SK-N-SH (cell line): ENCODE results near the gene ODAM.

ENCODE experiments used
- EP300 ChIP-seq, 2 experiments: IDR thresholded peaks; 2 replicates each; pipeline versions ENCODE4 v1.4.0 to v1.6.1; 2012; ENCODE audit warnings: borderline replicate concordance in 1 of 2, low read depth in 1 of 2, low read length in 1 of 2
- EZH2phosphoT487 ChIP-seq: fragments of 200-600 bp; sonication (generic); IDR thresholded peaks from 2 replicates; pipeline ENCODE4 v1.6.1; 2017; ENCODE audit warnings: low read depth, mixed run types, mild to moderate bottlenecking, antibody characterized with exemption, moderate library complexity, borderline replicate concordance
- GABPA ChIP-seq: IDR thresholded peaks from 2 replicates; pipeline ENCODE4 v1.4.0; 2012; ENCODE audit warnings: low read depth, mild to moderate bottlenecking
- GATA2 ChIP-seq: sonication (generic); formaldehyde crosslinking; IDR thresholded peaks from 2 replicates; pipeline ENCODE4 v1.5.0; 2020; ENCODE audit warnings: mild to moderate bottlenecking, missing genetic modification reagents
- MEF2A ChIP-seq: IDR thresholded peaks from 2 replicates; pipeline ENCODE4 v1.4.0; 2012; ENCODE audit warnings: low read depth, borderline replicate concordance
- POLR2AphosphoS5 ChIP-seq: IDR thresholded peaks from 2 replicates; pipeline ENCODE4 v1.6.1; 2012; ENCODE audit warnings: low read depth, low read length
- RCOR1 ChIP-seq: fragments of 150-350 bp; IDR thresholded peaks from 2 replicates; pipeline ENCODE4 v1.6.1; 2017; ENCODE audit warnings: antibody characterized with exemption, low read length
- TF ChIP-seq, protein P1 (sequence below): fragments of 200-600 bp; sonication (generic); IDR thresholded peaks from 2 replicates; pipeline ENCODE4 v1.6.1; 2017; ENCODE audit warnings: antibody characterized with exemption, mild to moderate bottlenecking, moderate library complexity
- TF ChIP-seq, protein P2 (sequence below): IDR thresholded peaks from 2 replicates; pipeline ENCODE4 v1.4.0; 2012; ENCODE audit warnings: low read depth, borderline replicate concordance
- TF ChIP-seq, protein P3 (sequence below): fragments of 150-350 bp; IDR thresholded peaks from 2 replicates; pipeline ENCODE4 v1.6.1; 2017; ENCODE audit warnings: antibody characterized with exemption, low read length, low read depth, borderline replicate concordance

DNA sequence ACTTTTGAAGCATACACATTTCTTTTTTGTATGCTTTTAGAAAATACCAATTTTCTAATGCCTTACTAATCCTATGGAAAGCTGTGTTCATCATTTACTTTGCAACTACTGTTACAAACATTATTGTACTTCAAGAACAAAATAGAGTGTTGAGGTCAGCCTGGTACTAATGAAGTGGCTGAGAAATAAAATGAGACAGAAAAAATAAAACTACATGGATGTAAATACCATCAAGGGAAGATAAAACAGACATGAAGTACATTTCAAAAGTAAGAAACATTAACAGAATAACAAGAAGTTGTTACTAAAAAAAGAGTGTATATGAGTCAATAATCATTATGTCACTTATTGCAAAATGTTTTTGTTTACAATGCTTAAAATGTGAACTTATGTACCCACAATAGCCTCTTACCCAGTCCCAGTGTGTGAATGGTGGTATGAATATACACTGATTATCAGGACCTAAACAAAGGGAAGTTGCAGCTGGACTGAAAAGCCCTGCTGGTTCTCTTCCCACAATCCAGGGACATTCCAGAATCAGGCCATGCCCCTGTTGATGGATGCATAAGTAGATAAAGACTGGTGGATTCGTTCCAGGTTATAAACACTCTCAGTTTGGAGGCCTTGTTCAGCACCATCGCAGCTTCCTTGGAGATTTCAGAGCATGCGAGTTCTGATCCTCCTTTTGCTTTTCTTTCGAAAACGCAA lies 44.5 kb downstream of the ODAM start:
- TF ChIP-seq, protein P1, sequence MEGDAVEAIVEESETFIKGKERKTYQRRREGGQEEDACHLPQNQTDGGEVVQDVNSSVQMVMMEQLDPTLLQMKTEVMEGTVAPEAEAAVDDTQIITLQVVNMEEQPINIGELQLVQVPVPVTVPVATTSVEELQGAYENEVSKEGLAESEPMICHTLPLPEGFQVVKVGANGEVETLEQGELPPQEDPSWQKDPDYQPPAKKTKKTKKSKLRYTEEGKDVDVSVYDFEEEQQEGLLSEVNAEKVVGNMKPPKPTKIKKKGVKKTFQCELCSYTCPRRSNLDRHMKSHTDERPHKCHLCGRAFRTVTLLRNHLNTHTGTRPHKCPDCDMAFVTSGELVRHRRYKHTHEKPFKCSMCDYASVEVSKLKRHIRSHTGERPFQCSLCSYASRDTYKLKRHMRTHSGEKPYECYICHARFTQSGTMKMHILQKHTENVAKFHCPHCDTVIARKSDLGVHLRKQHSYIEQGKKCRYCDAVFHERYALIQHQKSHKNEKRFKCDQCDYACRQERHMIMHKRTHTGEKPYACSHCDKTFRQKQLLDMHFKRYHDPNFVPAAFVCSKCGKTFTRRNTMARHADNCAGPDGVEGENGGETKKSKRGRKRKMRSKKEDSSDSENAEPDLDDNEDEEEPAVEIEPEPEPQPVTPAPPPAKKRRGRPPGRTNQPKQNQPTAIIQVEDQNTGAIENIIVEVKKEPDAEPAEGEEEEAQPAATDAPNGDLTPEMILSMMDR, result no peak
- TF ChIP-seq GATA2 (CRISPR knock-in tag), result no peak
- TF ChIP-seq POLR2AphosphoS5, result no peak
- TF ChIP-seq MEF2A, result no peak
- TF ChIP-seq EZH2phosphoT487, result no peak
- no peak for TF ChIP-seq EP300 (IDR thresholded peaks at IDR 0.05; ENCODE audit: borderline replicate concordance in 1 of 2, low read depth in 1 of 2, low read length in 1 of 2)
- TF ChIP-seq RCOR1, result no peak
- TF ChIP-seq, protein P2, sequence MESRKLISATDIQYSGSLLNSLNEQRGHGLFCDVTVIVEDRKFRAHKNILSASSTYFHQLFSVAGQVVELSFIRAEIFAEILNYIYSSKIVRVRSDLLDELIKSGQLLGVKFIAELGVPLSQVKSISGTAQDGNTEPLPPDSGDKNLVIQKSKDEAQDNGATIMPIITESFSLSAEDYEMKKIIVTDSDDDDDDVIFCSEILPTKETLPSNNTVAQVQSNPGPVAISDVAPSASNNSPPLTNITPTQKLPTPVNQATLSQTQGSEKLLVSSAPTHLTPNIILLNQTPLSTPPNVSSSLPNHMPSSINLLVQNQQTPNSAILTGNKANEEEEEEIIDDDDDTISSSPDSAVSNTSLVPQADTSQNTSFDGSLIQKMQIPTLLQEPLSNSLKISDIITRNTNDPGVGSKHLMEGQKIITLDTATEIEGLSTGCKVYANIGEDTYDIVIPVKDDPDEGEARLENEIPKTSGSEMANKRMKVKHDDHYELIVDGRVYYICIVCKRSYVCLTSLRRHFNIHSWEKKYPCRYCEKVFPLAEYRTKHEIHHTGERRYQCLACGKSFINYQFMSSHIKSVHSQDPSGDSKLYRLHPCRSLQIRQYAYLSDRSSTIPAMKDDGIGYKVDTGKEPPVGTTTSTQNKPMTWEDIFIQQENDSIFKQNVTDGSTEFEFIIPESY, result no peak
- TF ChIP-seq, protein P3, sequence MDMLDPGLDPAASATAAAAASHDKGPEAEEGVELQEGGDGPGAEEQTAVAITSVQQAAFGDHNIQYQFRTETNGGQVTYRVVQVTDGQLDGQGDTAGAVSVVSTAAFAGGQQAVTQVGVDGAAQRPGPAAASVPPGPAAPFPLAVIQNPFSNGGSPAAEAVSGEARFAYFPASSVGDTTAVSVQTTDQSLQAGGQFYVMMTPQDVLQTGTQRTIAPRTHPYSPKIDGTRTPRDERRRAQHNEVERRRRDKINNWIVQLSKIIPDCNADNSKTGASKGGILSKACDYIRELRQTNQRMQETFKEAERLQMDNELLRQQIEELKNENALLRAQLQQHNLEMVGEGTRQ, result no peak
- TF ChIP-seq GABPA, result no peak
